Inflammatory macrophage treated with lipopolysaccharide for 1 hour (primary cell): ENCODE measurements around the gene FHOD1.

Experiments
- DNase-seq, 2 donors: peaks; one replicate each; pipeline ENCODE4 v3.0.0-alpha.2; 2020 to 2022

Gene FHOD1

GRCh38 chr16:67188798-67189197 lies 58.5 kb downstream of the FHOD1 start:
- no peak for DNase-seq

GRCh38 chr16:67188323-67188722 lies 59.0 kb downstream of the FHOD1 start:
- DNase-seq = peak; percentile 37 to 80

- DNase-seq = no peak
Observed at GRCh38 chr16:67187175-67187890, 59.9 kb downstream of the FHOD1 start.

DNA sequence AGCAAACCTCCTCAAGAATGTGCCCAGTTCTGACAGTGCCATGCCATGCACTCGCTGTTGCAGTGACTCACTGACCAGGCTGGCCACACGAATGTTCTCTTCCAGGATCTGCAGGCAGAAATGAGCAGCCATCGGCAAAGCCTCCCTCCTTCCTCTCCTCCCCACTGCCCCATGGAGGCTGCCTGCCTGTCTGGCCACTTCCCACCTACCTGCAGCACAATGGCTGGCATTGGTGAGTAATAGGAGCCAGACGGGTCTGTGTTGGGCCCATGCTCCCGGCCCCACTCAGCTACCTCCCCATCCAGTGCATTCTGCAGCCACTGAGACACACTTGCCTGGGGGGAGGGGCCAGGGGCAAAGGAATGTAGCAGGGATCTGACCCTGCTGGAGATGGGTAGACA lies 60.7 kb downstream of the FHOD1 start:
- no peak for DNase-seq

DNA sequence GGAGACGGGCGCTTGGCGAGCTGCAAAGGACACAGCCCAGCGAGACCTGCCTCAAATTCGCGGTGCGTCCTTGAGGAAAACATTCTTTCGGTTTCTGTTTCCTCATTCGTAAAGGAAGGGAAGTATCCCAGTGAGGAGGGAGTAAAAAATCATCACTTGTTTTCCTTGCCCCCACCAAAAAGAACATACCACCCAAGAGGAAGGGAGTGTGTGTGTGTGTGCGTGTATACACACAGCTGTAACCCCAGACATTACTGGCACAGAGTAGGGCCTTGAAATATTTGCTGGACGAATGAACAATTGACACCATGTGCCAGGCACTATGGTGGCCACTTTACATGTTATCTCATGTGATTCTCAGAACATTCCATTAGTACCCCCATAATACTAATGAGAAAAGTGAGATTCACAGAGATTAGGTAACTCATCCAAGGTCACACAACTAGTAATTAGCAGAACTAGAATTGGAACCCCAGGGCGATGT lies 61.6 kb downstream of the FHOD1 start:
- DNase-seq = no peak

DNA sequence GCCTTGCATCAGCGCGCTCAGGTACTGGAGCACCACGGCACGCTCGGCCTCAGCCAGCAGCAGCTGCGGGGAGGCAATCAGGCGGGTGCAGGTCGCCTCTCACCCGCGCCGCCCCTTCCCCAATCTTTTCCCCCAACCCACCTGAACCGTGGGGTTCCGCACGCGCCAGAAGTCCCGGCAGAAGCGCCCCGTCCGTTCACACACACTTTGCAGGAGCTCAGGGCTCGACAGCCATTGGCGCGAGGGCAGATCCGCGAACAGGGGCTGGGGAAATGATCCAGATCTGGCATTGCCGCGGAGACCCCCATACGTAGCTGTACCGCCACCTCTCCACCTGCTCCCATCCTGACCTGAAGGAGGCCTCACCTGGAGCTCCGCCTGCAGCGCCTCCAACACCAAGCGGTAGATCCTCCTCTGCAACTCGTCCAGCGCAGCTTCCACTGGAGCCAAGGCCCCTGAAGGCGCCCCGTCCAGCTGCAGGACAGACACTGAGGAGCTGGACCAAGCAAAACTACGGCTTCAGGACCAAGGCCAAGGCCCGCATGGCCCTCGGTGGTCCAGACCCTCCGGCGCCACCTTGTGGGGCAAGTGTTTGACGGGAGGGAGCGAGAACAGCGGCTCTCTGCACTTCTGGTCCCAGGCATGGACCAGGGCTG lies 62.2 kb downstream of the FHOD1 start:
- peak; percentile 82 to 94 for DNase-seq

DNA sequence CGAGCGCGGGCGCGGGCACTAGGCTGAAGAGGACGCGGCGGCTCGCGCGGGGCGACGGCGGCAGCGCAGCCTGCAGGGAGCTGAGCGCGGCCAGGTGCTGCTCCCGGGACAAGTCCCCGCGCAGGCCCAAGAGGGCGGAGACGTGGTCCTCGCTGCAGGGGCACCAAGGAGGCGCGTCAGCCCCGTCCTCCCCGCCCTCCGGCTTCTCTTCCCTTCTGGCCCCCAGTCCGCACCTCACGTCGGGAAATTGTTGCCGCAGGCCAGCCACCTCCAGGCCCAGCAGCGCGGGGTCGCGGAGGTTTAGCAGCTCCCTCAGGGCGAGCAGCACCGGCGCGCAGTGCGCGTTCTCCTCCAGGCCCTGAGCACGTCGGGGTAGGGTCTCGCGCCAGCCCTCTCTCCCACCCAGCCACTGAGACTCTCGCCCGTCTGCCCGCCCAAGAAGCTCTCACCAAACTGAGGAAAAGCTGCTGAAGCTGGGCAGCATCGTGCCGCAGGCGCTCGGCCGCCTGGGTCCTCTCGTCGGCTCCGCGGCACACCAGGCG lies 62.8 kb downstream of the FHOD1 start:
- DNase-seq = no peak

- DNase-seq = peak; percentile 96
Observed at GRCh38 chr16:67183627-67184452, 63.4 kb downstream of the FHOD1 start, which contains the start of gene MATCAP1. TSS of gene MATCAP1 (minus strand) at chr16:67183963. CDS start at chr16:67180610, 3,353 bp downstream.

DNA sequence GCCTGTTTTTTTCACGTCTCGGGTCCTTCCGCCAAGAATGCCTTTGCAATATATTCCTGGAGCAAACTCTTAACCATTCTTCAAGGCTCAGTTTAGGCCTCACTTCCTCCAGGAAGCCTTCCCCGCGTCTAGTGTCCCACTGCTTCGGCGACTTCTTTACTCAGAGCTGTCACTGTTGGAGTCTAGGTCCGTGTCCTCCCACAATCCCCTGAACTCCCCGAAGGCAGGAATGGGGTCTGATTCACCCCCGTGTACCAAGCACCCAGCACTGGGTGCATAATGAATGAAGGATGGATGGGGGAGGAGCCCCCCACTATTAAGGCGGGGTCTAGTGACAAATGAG lies 64.0 kb downstream of the FHOD1 start:
- no peak for DNase-seq

DNA sequence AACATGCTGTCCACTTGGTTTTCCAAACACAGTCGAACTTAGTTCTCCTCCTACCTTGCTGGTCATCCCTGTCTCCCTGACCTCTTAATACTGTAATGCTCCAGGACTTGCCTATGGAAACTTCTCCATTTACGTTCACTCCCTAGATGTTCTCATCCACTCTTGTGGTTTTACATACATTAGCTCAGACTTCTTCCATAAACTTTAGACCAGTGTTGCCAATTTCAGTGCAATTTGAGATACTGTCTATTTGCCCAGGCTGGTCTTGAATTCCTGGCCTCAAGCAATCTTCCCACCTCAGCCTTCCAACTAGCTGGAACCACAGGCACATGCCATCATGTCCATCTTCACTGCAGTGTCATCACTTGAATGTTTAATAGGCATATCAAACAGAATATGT lies 65.0 kb downstream of the FHOD1 start:
- DNase-seq = no peak

- peak in 1 of 2 donors; percentile 24 for DNase-seq
Observed at GRCh38 chr16:67181346-67181745, 65.9 kb downstream of the FHOD1 start.

DNA sequence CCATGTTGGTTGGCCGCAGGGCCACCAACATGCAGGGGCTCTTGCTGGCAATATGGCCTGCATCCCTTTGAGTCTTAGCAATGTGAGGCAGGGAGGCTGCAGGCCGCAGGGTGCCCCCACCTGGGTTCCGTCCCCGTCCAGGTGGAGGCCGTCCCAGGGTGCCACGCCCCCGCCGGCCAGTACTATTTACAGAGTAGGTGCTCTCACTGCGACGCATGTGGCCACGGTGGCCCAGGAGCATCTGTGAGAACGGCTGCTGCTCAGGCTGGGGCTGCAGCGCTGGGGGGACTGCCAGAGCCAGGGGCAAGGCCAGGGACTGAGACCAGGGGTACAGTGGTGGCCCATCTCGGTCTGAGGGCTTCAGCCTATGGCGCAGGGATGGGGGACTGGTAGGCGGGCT lies 67.1 kb downstream of the FHOD1 start:
- no peak for DNase-seq

GRCh38 chr16:67179421-67180080 lies 67.7 kb downstream of the FHOD1 start:
- DNase-seq = no peak
